ENCODE data around the gene FAM234A.

Gene FAM234A

DNA sequence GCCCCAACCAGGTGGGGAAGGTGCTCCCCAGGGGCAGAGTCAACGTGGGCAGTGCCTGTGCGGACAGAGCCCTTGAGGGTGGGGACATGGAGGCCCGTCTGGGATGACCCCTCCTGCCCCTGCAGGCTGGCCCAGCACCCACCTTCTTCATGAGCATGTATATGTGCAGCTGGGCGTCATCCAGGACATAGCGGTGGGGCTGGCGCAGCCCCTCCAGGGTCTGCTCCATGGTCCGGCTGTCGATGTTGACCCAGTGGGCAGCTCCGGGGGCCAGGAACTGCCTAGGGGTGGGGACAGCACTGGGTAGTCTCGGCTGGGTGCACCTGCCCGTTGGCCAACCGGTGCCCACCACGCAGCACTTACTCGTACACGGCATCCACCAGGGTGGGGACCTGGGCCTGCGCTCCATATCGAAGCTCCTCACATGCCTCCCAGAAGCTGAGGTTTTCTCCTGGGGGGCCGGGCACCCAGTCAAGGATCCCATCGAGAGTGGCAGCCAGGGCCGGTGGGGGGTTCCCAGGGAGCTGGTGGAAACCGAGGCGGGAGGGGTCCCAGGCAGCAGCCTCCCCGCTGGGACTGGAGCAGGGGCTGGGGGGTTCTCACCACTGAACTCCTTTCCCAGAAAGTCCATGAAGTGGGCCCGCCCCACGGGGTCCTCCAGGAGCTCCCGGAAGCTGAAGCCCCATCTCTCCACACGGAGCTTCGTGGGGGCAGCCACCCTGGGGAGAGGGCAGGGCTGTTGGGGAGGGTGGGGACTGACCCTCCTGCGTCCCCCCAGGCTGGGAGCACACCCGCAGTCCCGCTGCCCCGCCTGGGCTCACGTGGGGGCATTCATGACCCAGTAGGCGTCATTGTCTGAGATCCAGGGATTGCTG, 36.0 kb downstream of the FAM234A start:
- POLR2A ChIA-PET = no interaction called here
- CTCF ChIA-PET = interaction anchor here (0.6 kb wide), 1 partner anchor 29 kb away, joined by 4 read pairs; no protein-coding TSS in a partner anchor
- DNase-seq (ENCODE audit: extremely low spot score) = no peak
- TF ChIP-seq L3MBTL2 (conservative IDR thresholded peaks at IDR 0.05) (no peak), SUZ12 (IDR thresholded peaks at IDR 0.05) (no peak), NFRKB (IDR thresholded peaks at IDR 0.05) (no peak), ELF4 (IDR thresholded peaks at IDR 0.05) (no peak), FOXM1 (IDR thresholded peaks at IDR 0.05; ENCODE audit: borderline replicate concordance) (no peak), SP1 (IDR thresholded peaks at IDR 0.05) (no peak), CTBP1 (IDR thresholded peaks at IDR 0.05; ENCODE audit: borderline replicate concordance) (no peak), FOXA1 (IDR thresholded peaks at IDR 0.05) (no peak), LEF1 (IDR thresholded peaks at IDR 0.05; ENCODE audit: borderline replicate concordance) (no peak), HDGF (IDR thresholded peaks at IDR 0.05; ENCODE audit: borderline replicate concordance) (no peak), FOXK2 (IDR thresholded peaks at IDR 0.05) (no peak), TARDBP (IDR thresholded peaks at IDR 0.05) (no peak), ARNT (IDR thresholded peaks at IDR 0.05) (no peak)
- TF ChIP-seq, protein P1, sequence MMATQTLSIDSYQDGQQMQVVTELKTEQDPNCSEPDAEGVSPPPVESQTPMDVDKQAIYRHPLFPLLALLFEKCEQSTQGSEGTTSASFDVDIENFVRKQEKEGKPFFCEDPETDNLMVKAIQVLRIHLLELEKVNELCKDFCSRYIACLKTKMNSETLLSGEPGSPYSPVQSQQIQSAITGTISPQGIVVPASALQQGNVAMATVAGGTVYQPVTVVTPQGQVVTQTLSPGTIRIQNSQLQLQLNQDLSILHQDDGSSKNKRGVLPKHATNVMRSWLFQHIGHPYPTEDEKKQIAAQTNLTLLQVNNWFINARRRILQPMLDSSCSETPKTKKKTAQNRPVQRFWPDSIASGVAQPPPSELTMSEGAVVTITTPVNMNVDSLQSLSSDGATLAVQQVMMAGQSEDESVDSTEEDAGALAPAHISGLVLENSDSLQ (IDR thresholded peaks at IDR 0.05) = no peak

- POLR2A ChIA-PET = no interaction called here
- CTCF ChIA-PET = no interaction called here
- TF ChIP-seq HDGF (IDR thresholded peaks at IDR 0.05; ENCODE audit: borderline replicate concordance) (no peak), CTBP1 (IDR thresholded peaks at IDR 0.05; ENCODE audit: borderline replicate concordance) (no peak), TARDBP (IDR thresholded peaks at IDR 0.05) (no peak), FOXK2 (IDR thresholded peaks at IDR 0.05) (no peak), ELF4 (IDR thresholded peaks at IDR 0.05) (no peak), FOXM1 (IDR thresholded peaks at IDR 0.05; ENCODE audit: borderline replicate concordance) (no peak), SP1 (IDR thresholded peaks at IDR 0.05) (no peak), ARNT (IDR thresholded peaks at IDR 0.05) (no peak), L3MBTL2 (conservative IDR thresholded peaks at IDR 0.05) (no peak), LEF1 (IDR thresholded peaks at IDR 0.05; ENCODE audit: borderline replicate concordance) (no peak), SUZ12 (IDR thresholded peaks at IDR 0.05) (no peak), NFRKB (IDR thresholded peaks at IDR 0.05) (no peak), ZNF384 (IDR thresholded peaks at IDR 0.05) (no peak), FOXA1 (IDR thresholded peaks at IDR 0.05) (no peak), BHLHE40 (IDR thresholded peaks at IDR 0.05; ENCODE audit: borderline replicate concordance) (no peak)
- TF ChIP-seq, protein P1 (IDR thresholded peaks at IDR 0.05) = no peak
- no peak for DNase-seq (ENCODE audit: extremely low spot score)
Measured at GRCh38 chr16:272633-273546, 38.3 kb downstream of the FAM234A start.

DNA sequence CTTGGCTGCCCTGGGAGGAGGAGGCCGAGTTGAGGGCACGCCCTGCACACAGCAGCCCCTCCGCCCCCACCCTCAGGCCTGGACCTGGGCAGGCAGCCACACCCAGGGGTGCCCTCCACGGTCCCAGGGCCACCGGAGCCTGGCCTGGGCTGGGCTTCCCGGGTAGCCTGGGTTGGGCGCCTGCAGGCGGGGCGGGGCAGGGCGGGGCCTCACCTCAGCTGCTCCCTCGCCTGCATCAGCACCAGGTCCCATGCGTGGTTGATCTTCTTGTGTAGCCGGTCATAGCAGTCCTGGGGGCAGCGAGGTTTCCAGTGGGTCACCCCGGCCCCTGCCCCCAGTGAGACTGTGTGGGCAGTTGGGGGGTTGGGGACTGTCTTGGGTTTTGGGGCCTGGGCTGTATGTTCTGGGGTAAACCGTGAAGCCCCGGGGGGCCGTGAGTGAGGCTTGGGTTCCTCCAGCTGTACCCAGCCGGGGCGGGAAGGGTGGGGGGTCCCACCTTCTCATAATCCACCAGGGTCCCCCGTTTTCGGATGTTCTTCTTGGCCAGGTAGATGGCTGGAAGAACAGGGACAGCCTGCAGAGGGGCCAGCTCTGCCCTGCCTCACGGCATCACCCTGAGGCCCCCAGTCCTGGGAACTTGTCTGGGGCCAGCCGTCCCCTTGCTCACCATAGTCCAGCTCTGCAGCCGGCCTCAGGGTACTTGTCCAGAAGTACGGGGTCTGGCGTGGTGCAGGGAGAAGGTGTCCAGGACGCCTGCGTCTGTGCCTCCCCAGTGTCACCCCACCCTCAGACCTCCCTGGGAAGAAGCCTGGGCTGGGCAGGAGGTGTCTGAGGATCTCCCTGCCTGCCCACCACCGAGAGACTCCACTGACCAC, 39.2 kb downstream of the FAM234A start:
- TF ChIP-seq SP1 (IDR thresholded peaks at IDR 0.05) (no peak), NFRKB (IDR thresholded peaks at IDR 0.05) (no peak), ZNF384 (IDR thresholded peaks at IDR 0.05) (no peak), SUZ12 (IDR thresholded peaks at IDR 0.05) (no peak), BHLHE40 (IDR thresholded peaks at IDR 0.05; ENCODE audit: borderline replicate concordance) (no peak), HDGF (IDR thresholded peaks at IDR 0.05; ENCODE audit: borderline replicate concordance) (no peak), FOXA1 (IDR thresholded peaks at IDR 0.05) (no peak), ARNT (IDR thresholded peaks at IDR 0.05) (no peak), FOXK2 (IDR thresholded peaks at IDR 0.05) (no peak)
- TF ChIP-seq, protein P1 (IDR thresholded peaks at IDR 0.05) = no peak
- no peak for DNase-seq (ENCODE audit: extremely low spot score)
- CTCF ChIA-PET = no interaction called here

DNA sequence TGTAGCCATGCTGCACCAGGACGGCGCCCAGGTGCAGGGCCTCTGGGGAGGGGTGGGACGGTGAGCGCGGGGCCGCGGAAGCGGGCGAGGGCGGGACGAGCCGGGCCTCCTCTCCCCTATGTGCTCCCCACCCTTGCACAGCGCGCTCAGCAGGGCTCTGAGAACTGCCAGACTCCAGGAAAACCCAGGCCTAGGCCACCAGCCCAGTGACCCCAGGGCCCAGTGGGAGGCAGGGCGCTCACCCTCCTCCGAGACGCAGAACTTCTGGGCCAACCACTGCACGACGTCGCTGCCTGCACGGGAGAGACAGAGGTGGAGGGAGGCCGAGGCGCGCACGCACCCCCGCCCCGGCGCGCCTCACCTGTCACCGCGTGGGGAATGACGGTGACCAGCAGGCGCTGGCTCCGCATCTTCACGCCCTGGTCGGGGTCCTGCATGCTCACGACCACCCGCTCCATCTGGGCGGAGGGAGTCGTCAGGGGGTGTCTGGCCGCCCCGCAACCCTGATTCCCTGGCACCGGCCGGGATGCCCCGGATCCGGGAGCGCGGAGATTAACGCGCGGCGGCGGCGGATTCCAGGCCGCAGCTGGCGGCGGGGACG, 40.5 kb downstream of the FAM234A start:
- no peak for DNase-seq (ENCODE audit: extremely low spot score)
- CTCF ChIA-PET = no interaction called here
- TF ChIP-seq ARNT (IDR thresholded peaks at IDR 0.05) (no peak), ZNF384 (IDR thresholded peaks at IDR 0.05) (no peak), HDGF (IDR thresholded peaks at IDR 0.05; ENCODE audit: borderline replicate concordance) (no peak), FOXA1 (IDR thresholded peaks at IDR 0.05) (no peak), CTBP1 (IDR thresholded peaks at IDR 0.05; ENCODE audit: borderline replicate concordance) (no peak), NFRKB (IDR thresholded peaks at IDR 0.05) (no peak), ELF4 (IDR thresholded peaks at IDR 0.05) (no peak), SUZ12 (IDR thresholded peaks at IDR 0.05) (no peak), FOXK2 (IDR thresholded peaks at IDR 0.05) (no peak), BHLHE40 (IDR thresholded peaks at IDR 0.05; ENCODE audit: borderline replicate concordance) (no peak), L3MBTL2 (conservative IDR thresholded peaks at IDR 0.05) (no peak), LEF1 (IDR thresholded peaks at IDR 0.05; ENCODE audit: borderline replicate concordance) (no peak), TARDBP (IDR thresholded peaks at IDR 0.05) (no peak), FOXM1 (IDR thresholded peaks at IDR 0.05; ENCODE audit: borderline replicate concordance) (no peak), SP1 (IDR thresholded peaks at IDR 0.05) (no peak)
- TF ChIP-seq, protein P1 (IDR thresholded peaks at IDR 0.05) = no peak
- POLR2A ChIA-PET = no interaction called here

More for the DNA sequence above, 39.2 kb downstream of the FAM234A start:
- POLR2A ChIA-PET = no interaction called here
